ENCODE measurements around the gene RSAD1. TPM values are rescaled to one million over a fixed set of nuclear protein-coding genes. Genes with fewer than 3 reads are reported as not detected.

The RSAD1 gene
- total and polyA plus RNA-seq, 9 donors = 23.9 to 42.0 (median 33.7) TPM

DNA sequence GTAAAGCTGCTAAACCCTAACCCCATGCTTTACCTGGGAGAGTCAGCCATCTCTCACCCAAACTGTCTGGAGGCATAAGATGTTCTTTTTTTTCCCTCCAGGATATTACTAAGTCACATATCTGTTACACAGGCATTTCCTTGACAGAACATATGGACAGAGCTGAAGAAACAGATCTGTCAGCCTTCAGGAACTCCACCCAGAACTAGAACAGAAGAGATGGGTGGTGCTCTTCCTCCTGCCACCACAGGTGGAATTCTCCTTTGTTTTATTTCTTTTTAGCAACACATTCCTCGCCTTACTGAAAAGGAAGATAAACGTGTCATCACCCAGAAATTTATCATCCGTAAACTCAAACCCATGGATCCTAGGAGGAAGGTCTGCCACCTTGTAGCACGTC is 38.4 kb downstream of the RSAD1 start:
- peaks cover 2% of the 10 kb centered on the region for H3K27me3 ChIP-seq (ENCODE audit: control insufficient read depth, insufficient read depth, low read length)
- DNase-seq = no peak
- 59% methylated on average over 4 of the region's 4 CpGs for WGBS (ENCODE audit: insufficient coverage)
- no peak overlapping the region for H3K27ac ChIP-seq (ENCODE audit: low read length)
- H3K4me3 ChIP-seq (ENCODE audit: low read length) = no peak overlapping the region
- H3K4me1 ChIP-seq (ENCODE audit: control insufficient read depth, insufficient read depth, low read length) = peaks cover 13% of the 10 kb centered on the region
- H3K36me3 ChIP-seq (ENCODE audit: control insufficient read depth, insufficient read depth, low read length) = no peaks in the 10 kb centered on the region
- no peaks in the 10 kb centered on the region for H3K9me3 ChIP-seq (replicated peaks; ENCODE audit: control insufficient read depth, low read depth, low read length)

- Histone ChIP-seq H3K4me3 (ENCODE audit: low read length) (no peak overlapping the region), H3K9me3 (replicated peaks; ENCODE audit: control insufficient read depth, low read depth, low read length) (no peaks in the 10 kb centered on the region), H3K4me1 (ENCODE audit: control insufficient read depth, insufficient read depth, low read length) (peaks cover 13% of the 10 kb centered on the region), H3K36me3 (ENCODE audit: control insufficient read depth, insufficient read depth, low read length) (no peaks in the 10 kb centered on the region), H3K27ac (ENCODE audit: low read length) (no peak overlapping the region), H3K27me3 (ENCODE audit: control insufficient read depth, insufficient read depth, low read length) (no peaks in the 10 kb centered on the region)
- 74% methylated on average over 6 of the region's 8 CpGs for WGBS (ENCODE audit: insufficient coverage)
- DNase-seq = no peak
Observed at GRCh38 chr17:50517504-50518383, 39.1 kb downstream of the RSAD1 start.

DNA sequence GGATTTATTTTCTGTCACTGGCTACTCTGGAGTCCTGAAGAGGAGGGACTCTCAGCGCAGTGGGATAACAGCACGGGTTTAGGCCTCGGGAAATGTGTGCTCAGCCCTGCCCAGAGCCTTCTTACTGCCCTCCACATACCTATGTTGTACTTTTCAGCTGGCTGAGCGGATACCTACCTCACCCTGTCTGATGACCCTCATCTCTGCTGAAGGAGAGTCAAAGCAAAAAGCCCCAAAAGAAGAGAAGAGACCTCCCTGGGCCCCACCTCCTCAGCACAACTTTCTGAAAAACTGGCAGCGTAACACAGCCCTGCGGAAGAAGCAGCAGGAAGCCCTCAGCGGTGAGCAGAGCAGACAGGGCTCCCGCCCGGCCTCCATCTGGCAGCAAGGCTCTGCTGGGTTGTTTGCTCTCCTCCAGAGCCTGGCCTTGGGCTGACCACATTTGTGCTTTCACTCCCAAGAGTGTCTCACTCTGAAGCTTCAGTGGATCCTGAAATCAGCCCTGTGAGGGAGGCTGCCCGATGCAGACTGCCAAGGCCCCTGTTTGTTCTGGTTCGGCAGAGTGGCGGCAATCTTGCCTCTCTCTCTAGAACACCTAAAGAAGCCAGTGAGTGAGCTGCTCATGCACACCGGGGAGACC is 39.8 kb downstream of the RSAD1 start:
- Histone ChIP-seq H3K4me1 (ENCODE audit: control insufficient read depth, insufficient read depth, low read length) (peaks cover 13% of the 10 kb centered on the region), H3K27ac (ENCODE audit: low read length) (no peak overlapping the region), H3K36me3 (ENCODE audit: control insufficient read depth, insufficient read depth, low read length) (no peaks in the 10 kb centered on the region), H3K27me3 (ENCODE audit: control insufficient read depth, insufficient read depth, low read length) (no peaks in the 10 kb centered on the region), H3K9me3 (replicated peaks; ENCODE audit: control insufficient read depth, low read depth, low read length) (no peaks in the 10 kb centered on the region), H3K4me3 (ENCODE audit: low read length) (no peak overlapping the region)
- WGBS (ENCODE audit: insufficient coverage) = 48% methylated on average over 8 of the region's 13 CpGs
- no peak for DNase-seq

DNA sequence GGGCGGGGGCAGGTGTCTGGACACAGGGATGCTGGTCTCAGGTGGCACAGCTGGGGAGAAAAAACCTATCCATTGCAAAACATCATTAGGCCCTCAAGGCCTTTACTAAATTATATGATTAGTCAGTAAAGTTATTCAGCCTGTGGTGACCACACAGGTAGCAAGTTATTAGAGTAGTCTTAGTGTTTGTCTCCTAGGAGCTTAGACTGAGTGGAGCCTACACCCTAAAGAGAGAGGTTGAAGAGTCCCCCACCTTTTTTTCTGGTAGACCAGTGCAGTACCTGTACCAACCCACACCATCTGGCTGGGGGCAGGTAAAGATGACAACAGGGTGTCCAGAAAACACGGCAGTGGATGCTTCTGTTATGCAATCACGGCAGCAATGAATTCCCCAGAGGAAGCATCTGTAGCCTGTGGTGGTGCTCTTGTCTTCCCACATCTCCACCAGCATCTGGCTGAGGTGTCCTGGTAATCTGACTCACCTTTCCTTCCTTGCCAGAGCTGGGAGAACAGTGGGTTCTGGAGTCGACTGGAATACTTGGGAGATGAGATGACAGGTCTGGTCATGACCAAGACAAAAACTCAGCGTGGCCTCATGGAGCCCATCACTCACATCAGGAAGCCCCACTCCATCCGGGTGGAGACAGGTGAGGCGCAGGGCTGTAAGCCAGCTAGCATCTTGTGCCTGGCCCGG is 40.6 kb downstream of the RSAD1 start:
- no CpG with 5 or more reads among the region's 8 CpGs for WGBS (ENCODE audit: insufficient coverage)

GRCh38 chr17:50520483-50520882 is 41.8 kb downstream of the RSAD1 start:
- H3K4me3 ChIP-seq (ENCODE audit: low read length) = no peak overlapping the region
- H3K9me3 ChIP-seq (replicated peaks; ENCODE audit: control insufficient read depth, low read depth, low read length) = no peaks in the 10 kb centered on the region
- no peaks in the 10 kb centered on the region for H3K27me3 ChIP-seq (ENCODE audit: control insufficient read depth, insufficient read depth, low read length)
- H3K4me1 ChIP-seq (ENCODE audit: control insufficient read depth, insufficient read depth, low read length) = peaks cover 13% of the 10 kb centered on the region
- H3K36me3 ChIP-seq (ENCODE audit: control insufficient read depth, insufficient read depth, low read length) = no peaks in the 10 kb centered on the region
- no peak for DNase-seq
- H3K27ac ChIP-seq (ENCODE audit: low read length) = no peak overlapping the region
- WGBS (ENCODE audit: insufficient coverage) = no CpG with 5 or more reads among the region's 2 CpGs

More for the DNA sequence above, 40.6 kb downstream of the RSAD1 start:
- Histone ChIP-seq H3K27me3 (ENCODE audit: control insufficient read depth, insufficient read depth, low read length) (no peaks in the 10 kb centered on the region), H3K27ac (ENCODE audit: low read length) (no peak overlapping the region), H3K4me1 (ENCODE audit: control insufficient read depth, insufficient read depth, low read length) (peaks cover 13% of the 10 kb centered on the region), H3K9me3 (replicated peaks; ENCODE audit: control insufficient read depth, low read depth, low read length) (no peaks in the 10 kb centered on the region), H3K36me3 (ENCODE audit: control insufficient read depth, insufficient read depth, low read length) (no peaks in the 10 kb centered on the region), H3K4me3 (ENCODE audit: low read length) (no peak overlapping the region)
- DNase-seq = no peak

GRCh38 chr17:50521514-50521913 is 42.9 kb downstream of the RSAD1 start:
- no peaks in the 10 kb centered on the region for H3K9me3 ChIP-seq (replicated peaks; ENCODE audit: control insufficient read depth, low read depth, low read length)
- no peaks in the 10 kb centered on the region for H3K27me3 ChIP-seq (ENCODE audit: control insufficient read depth, insufficient read depth, low read length)
- no peaks in the 10 kb centered on the region for H3K36me3 ChIP-seq (ENCODE audit: control insufficient read depth, insufficient read depth, low read length)
- no peak overlapping the region for H3K27ac ChIP-seq (ENCODE audit: low read length)
- peaks cover 13% of the 10 kb centered on the region for H3K4me1 ChIP-seq (ENCODE audit: control insufficient read depth, insufficient read depth, low read length)
- WGBS (ENCODE audit: insufficient coverage) = 54% methylated on average over 2 of the region's 2 CpGs
- H3K4me3 ChIP-seq (ENCODE audit: low read length) = no peak overlapping the region
- no peak for DNase-seq

DNA sequence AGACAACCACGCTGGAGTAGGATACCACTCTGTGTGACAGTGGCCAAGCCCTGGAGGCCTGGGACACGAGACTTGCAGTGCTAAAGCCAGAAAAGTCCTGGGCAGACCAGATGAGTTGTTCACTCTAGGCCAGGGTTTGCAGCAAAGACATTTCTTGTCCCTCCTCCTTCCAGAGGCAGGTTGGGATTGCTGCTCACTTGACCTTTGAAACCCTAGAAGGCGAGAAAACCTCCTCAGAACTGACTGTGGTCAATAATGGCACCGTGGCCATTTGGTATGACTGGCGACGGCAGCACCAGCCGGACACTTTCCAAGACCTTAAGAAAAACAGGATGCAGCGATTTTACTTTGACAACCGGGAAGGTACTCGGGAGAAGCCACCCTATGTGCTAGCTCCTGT is 44.1 kb downstream of the RSAD1 start:
- no peaks in the 10 kb centered on the region for H3K27me3 ChIP-seq (ENCODE audit: control insufficient read depth, insufficient read depth, low read length)
- H3K36me3 ChIP-seq (ENCODE audit: control insufficient read depth, insufficient read depth, low read length) = no peaks in the 10 kb centered on the region
- no peaks in the 10 kb centered on the region for H3K9me3 ChIP-seq (replicated peaks; ENCODE audit: control insufficient read depth, low read depth, low read length)
- H3K4me3 ChIP-seq (ENCODE audit: low read length) = no peak overlapping the region
- H3K27ac ChIP-seq (ENCODE audit: low read length) = no peak overlapping the region
- WGBS (ENCODE audit: insufficient coverage) = 88% methylated on average over 9 of the region's 10 CpGs
- peaks cover 15% of the 10 kb centered on the region for H3K4me1 ChIP-seq (ENCODE audit: control insufficient read depth, insufficient read depth, low read length)
- no peak for DNase-seq

DNA sequence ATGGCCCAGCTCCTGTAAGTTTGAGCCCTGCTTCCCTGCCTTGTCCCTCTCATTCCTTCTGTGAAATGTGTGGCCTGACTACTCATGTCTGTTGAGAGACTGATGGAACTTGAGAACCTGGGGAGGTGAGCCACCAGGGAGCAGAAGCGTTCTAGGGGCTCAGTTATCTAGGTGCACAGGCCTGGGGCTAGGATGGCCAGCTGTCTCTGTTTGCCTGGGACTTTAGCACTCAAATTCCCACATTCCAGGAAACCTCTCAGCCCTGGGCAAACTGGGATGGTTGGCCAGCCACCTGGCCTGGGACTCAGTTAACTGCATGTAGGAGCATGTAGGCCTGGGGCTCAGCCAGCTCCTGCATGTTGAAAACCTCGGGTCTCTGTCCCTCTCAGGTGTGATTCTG is 44.5 kb downstream of the RSAD1 start:
- Histone ChIP-seq H3K4me1 (ENCODE audit: control insufficient read depth, insufficient read depth, low read length) (peaks cover 17% of the 10 kb centered on the region), H3K4me3 (ENCODE audit: low read length) (no peak overlapping the region), H3K9me3 (replicated peaks; ENCODE audit: control insufficient read depth, low read depth, low read length) (no peaks in the 10 kb centered on the region), H3K27ac (ENCODE audit: low read length) (no peak overlapping the region), H3K36me3 (ENCODE audit: control insufficient read depth, insufficient read depth, low read length) (no peaks in the 10 kb centered on the region), H3K27me3 (ENCODE audit: control insufficient read depth, insufficient read depth, low read length) (no peaks in the 10 kb centered on the region)
- no peak for DNase-seq
- WGBS (ENCODE audit: insufficient coverage) = 50% methylated on average over 2 of the region's 2 CpGs

DNA sequence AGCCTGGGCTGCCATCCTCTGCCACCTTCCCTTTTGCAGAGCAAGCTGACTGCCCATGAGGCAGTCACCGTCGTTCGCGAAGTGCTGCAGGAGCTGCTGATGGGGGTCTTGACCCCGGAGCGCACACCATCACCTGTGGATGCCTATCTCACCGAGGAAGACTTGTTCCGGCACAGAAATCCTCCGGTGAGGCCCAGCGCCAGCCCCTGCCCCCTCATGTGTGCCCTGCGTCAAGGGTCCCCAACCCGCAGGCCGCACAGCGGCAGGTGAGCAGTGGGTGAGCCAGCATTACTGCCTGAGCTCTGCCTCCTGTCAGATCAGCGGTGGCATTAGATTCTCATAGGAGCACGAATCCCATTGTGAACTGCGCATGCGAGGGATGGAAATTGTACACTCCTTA is 46.2 kb downstream of the RSAD1 start:
- H3K4me3 ChIP-seq (ENCODE audit: low read length) = no peak overlapping the region
- H3K4me1 ChIP-seq (ENCODE audit: control insufficient read depth, insufficient read depth, low read length) = peaks cover 15% of the 10 kb centered on the region
- WGBS (ENCODE audit: insufficient coverage) = 82% methylated on average over 15 of the region's 18 CpGs
- H3K9me3 ChIP-seq (replicated peaks; ENCODE audit: control insufficient read depth, low read depth, low read length) = no peaks in the 10 kb centered on the region
- H3K27ac ChIP-seq (ENCODE audit: low read length) = no peak overlapping the region
- H3K36me3 ChIP-seq (ENCODE audit: control insufficient read depth, insufficient read depth, low read length) = no peaks in the 10 kb centered on the region
- DNase-seq = no peak
- H3K27me3 ChIP-seq (ENCODE audit: control insufficient read depth, insufficient read depth, low read length) = peaks cover under 1% of the 10 kb centered on the region

GRCh38 chr17:50527155-50527762 is 48.6 kb downstream of the RSAD1 start:
- 67% methylated on average over 3 of the region's 5 CpGs for WGBS (ENCODE audit: insufficient coverage)
- Histone ChIP-seq H3K9me3 (replicated peaks; ENCODE audit: control insufficient read depth, low read depth, low read length) (no peaks in the 10 kb centered on the region), H3K4me1 (ENCODE audit: control insufficient read depth, insufficient read depth, low read length) (peaks cover 10% of the 10 kb centered on the region), H3K4me3 (ENCODE audit: low read length) (no peak overlapping the region), H3K27ac (ENCODE audit: low read length) (no peak overlapping the region), H3K36me3 (ENCODE audit: control insufficient read depth, insufficient read depth, low read length) (no peaks in the 10 kb centered on the region), H3K27me3 (ENCODE audit: control insufficient read depth, insufficient read depth, low read length) (peaks cover 17% of the 10 kb centered on the region)
- DNase-seq = no peak

All from muscle of leg (tissue), 11 donors.